ENCODE results near the gene LAMTOR3. TPM values are rescaled to one million over a fixed set of nuclear protein-coding genes. Genes with fewer than 3 reads are reported as not detected.

The LAMTOR3 gene
- total and polyA plus RNA-seq, 11 donors: 26.6 to 40.0 (median 34.1) TPM

- no peak overlapping the region for H3K4me3 ChIP-seq
- intact Hi-C loops (cut with DNase I): no loop called here
- H3K27me3 ChIP-seq: no peaks in the 10 kb centered on the region
- H3K36me3 ChIP-seq: no peaks in the 10 kb centered on the region
- WGBS, 4 donors: 51 to 57% (median 56%) methylated on average over 3 of the region's 3 CpGs
- no peak for DNase-seq
- H3K4me1 ChIP-seq: peaks cover 0 to 39% (median 0%) of the 10 kb centered on the region in 12 donors
- no peaks in the 10 kb centered on the region for H3K9me3 ChIP-seq
- ATAC-seq: no peak
- no peak for TF ChIP-seq POLR2A (IDR thresholded peaks at IDR 0.05)
- no peak for TF ChIP-seq CTCF (IDR thresholded peaks at IDR 0.05)
- H3K27ac ChIP-seq: peak overlapping the region in 1 of 12 donors; percentile 90
Observed at GRCh38 chr4:99857307-99857706, 36.9 kb downstream of the LAMTOR3 start.

- Histone ChIP-seq H3K4me3 (no peak overlapping the region), H3K27ac (peak overlapping the region in 1 of 12 donors; percentile 90), H3K9me3 (no peaks in the 10 kb centered on the region), H3K27me3 (no peaks in the 10 kb centered on the region), H3K36me3 (no peaks in the 10 kb centered on the region), H3K4me1 (peaks cover 0 to 47% (median 0%) of the 10 kb centered on the region in 12 donors)
- TF ChIP-seq POLR2A (IDR thresholded peaks at IDR 0.05): no peak
- TF ChIP-seq CTCF (IDR thresholded peaks at IDR 0.05): no peak
- intact Hi-C loops (cut with DNase I): no loop called here
- ATAC-seq (peak in 3 of 4 donors; percentile 65 to 74 (median 69)), DNase-seq (no peak)
- 51 to 72% (median 62%) methylated on average over 1 of the region's 1 CpG for WGBS, 4 donors
Observed at GRCh38 chr4:99856166-99856565, 38.1 kb downstream of the LAMTOR3 start.

- no peak for DNase-seq
- peak in 3 of 4 donors; percentile 45 to 66 (median 64) for ATAC-seq
- TF ChIP-seq CTCF (IDR thresholded peaks at IDR 0.05) (no peak), POLR2A (IDR thresholded peaks at IDR 0.05) (no peak)
- WGBS, 4 donors: 71 to 81% (median 74%) methylated on average over 1 of the region's 1 CpG
- H3K27ac ChIP-seq: peak overlapping the region in 1 of 12 donors; percentile 90
- no peaks in the 10 kb centered on the region for H3K27me3 ChIP-seq
- H3K4me1 ChIP-seq: peaks cover 0 to 51% (median 0%) of the 10 kb centered on the region in 12 donors
- no peaks in the 10 kb centered on the region for H3K9me3 ChIP-seq
- intact Hi-C loops (cut with DNase I): no loop called here
- no peak overlapping the region for H3K4me3 ChIP-seq
- H3K36me3 ChIP-seq: no peaks in the 10 kb centered on the region
Observed at GRCh38 chr4:99855678-99856077, 38.5 kb downstream of the LAMTOR3 start.

GRCh38 chr4:99853999-99854398, 40.2 kb downstream of the LAMTOR3 start:
- Histone ChIP-seq H3K27ac (peak overlapping the region in 1 of 12 donors; percentile 90), H3K9me3 (no peaks in the 10 kb centered on the region), H3K4me3 (no peak overlapping the region), H3K36me3 (no peaks in the 10 kb centered on the region), H3K27me3 (no peaks in the 10 kb centered on the region), H3K4me1 (peaks cover 0 to 47% (median 0%) of the 10 kb centered on the region in 12 donors)
- intact Hi-C loops (cut with DNase I): no loop called here
- TF ChIP-seq CTCF (IDR thresholded peaks at IDR 0.05): no peak
- no peak for TF ChIP-seq POLR2A (IDR thresholded peaks at IDR 0.05)
- WGBS, 4 donors: 57 to 77% (median 68%) methylated on average over 1 of the region's 1 CpG
- DNase-seq: no peak
- no peak for ATAC-seq

Data from heart left ventricle (tissue), 16 donors.